ENCODE data around the gene REM2.

DNA sequence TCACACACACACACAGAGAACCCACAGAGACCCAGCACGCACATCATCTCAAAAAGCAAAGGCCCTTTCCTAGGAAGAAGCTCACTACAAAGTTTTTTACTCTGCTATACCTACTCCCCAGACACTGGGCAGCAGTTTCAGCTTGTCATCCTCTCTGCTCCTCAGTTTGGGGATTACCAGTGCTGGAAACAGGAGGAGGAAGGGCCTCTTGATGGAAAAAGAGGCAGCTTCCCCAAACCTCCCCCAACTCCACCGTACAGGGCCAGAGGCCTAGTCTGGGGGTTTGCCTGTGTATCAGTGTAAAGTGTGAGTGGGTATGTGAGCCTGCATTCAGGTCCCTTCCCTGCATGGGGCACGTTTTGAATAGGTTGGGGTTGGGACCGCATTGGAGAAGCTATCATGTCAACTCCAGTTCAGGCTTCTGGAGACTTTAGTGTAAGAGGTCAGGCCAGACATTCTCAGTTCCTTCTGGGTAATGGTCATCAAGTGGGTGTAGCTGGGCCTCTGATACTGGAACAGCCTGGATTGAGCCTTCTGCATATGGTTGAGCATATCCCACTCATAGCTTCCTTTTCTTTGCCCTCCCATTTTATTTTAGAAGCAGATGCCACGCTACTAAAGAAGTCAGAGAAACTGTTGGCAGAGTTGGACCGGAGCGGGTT is 1.2 kb downstream of the REM2 start:
- TF ChIP-seq, protein P1, sequence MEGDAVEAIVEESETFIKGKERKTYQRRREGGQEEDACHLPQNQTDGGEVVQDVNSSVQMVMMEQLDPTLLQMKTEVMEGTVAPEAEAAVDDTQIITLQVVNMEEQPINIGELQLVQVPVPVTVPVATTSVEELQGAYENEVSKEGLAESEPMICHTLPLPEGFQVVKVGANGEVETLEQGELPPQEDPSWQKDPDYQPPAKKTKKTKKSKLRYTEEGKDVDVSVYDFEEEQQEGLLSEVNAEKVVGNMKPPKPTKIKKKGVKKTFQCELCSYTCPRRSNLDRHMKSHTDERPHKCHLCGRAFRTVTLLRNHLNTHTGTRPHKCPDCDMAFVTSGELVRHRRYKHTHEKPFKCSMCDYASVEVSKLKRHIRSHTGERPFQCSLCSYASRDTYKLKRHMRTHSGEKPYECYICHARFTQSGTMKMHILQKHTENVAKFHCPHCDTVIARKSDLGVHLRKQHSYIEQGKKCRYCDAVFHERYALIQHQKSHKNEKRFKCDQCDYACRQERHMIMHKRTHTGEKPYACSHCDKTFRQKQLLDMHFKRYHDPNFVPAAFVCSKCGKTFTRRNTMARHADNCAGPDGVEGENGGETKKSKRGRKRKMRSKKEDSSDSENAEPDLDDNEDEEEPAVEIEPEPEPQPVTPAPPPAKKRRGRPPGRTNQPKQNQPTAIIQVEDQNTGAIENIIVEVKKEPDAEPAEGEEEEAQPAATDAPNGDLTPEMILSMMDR (IDR thresholded peaks at IDR 0.05; ENCODE audit: low read depth, low read length) = no peak
- no peak for TF ChIP-seq EZH2phosphoT487 (IDR thresholded peaks at IDR 0.05; ENCODE audit: low read depth)
